ENCODE data around the gene REEP1.

GRCh38 chr2:86237172-86237571 is 100.3 kb downstream of the REEP1 start:
- peak; percentile 54 for TF ChIP-seq SPI1 (IDR thresholded peaks at IDR 0.05; ENCODE audit: low read depth, low read length)
- no peak for TF ChIP-seq POLR2A (IDR thresholded peaks at IDR 0.05; ENCODE audit: low read depth, low read length)
- no peak for TF ChIP-seq POLR2AphosphoS5 (IDR thresholded peaks at IDR 0.05; ENCODE audit: low read depth, low read length)
- no peak for TF ChIP-seq POU2F2 (IDR thresholded peaks at IDR 0.05; ENCODE audit: low read depth, low read length)
- no peak for TF ChIP-seq TAF1 (IDR thresholded peaks at IDR 0.05; ENCODE audit: low read depth, low read length)
- no peak for TF ChIP-seq PAX5 (IDR thresholded peaks at IDR 0.05; ENCODE audit: insufficient read depth, low read length, severe bottlenecking)
